HG03097 (cell line): ENCODE data around the gene SLMAP.
"Not testable (repeated sequence)": the region's sequence is repeated elsewhere in the genome, so short reads cannot be mapped to it uniquely, and the experiment has no call there.

Experiments
- ATAC-seq: cut with Tn5 transposase; IDR thresholded peaks from one replicate; pipeline ENCODE4 v1.9.1; 2021; ENCODE audit not compliant: unreplicated experiment, low FRiP score

SLMAP gene

DNA sequence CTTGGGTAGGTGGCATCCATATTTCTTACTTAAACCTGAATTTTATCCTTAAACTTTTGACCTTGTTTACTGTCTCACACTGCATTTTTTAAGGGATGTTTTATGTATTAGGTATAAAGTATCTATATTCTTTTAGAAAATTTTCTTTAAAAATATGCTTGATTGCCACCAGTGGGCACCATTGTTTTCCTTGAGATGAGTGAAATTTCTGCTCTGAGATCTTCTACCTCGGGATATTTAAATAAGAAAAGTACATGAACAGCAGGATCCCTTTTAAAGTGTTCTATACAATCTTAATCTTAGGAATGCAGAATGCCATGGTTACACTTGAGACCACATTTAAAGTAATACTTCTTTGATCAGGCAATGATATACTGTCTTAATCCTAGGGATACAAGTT is 108.7 kb downstream of the SLMAP start:
- ATAC-seq: no peak

DNA sequence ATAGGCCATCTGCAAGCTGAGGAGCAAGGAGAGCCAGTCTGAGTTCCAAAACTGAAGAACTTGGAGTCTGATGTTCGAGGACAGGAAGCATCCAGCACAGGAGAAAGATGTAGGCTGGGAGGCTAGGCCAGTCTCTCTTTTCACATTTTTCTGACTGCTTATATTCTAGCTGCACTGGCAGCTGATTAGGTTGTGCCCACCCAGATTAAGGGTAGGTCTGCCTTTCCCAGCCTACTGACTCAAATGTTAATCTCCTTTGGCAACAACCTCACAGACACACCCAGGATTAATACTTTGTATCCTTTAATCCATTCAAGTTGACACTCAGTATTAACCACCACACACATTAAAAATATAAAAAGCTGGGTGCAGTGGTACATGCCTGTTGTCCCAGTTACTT is 113.0 kb downstream of the SLMAP start:
- not testable (repeated sequence) for ATAC-seq

DNA sequence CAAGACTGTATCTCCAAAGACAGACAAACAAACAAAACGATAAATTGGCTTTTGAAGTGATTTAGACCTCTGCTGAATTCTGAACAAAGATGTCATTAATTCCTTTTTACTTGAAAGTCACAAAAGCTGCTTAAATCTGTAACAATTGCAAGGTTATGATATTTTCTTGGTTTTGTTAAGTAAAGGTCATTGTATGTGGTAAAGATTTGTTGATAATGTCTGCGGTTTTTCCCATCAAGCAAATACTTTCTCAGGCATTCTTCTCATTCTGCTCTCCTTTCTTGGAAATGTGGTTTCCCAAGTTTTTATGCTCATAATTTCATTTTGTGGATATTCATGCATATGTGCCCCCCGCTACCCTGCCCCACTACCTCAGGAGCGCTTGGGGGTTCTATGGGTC is 116.5 kb downstream of the SLMAP start:
- no peak for ATAC-seq

DNA sequence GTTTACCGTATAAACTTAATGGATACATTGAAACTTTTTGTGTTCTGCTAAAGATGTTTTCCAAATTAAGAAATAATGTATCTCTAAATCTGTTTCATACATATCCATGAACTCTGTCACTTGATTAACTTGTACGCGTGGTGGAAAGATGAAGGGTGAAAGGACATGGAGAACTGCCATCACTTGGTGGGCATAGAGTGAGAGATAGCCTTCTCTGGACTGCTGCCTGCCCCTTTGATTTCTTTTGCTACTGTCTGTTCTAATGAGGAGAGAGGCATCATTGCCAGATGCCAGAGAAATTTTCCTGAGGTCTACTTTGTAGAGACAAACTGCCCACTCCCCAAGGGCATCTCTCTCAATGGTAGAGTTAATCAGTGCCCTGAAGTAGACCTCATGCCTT is 120.5 kb downstream of the SLMAP start:
- no peak for ATAC-seq

DNA sequence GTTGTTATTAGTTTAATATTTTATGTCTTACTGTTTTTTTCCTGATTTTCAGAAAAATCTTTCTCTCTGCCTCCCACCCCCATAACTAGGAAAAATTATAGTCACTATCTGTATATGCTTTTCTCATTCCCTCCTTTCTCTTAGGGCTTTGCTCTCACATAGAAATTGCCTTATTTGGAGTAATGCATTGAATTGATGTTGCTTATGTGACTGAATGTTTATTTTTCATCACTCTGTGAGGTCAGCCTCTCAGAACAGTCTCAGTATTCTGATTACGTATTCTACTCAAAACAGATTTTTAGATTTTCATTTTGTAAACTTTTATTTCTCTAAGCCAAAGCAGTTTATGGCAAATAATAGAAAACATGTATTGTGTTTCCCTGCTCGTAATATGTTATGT is 121.0 kb downstream of the SLMAP start:
- ATAC-seq: no peak

DNA sequence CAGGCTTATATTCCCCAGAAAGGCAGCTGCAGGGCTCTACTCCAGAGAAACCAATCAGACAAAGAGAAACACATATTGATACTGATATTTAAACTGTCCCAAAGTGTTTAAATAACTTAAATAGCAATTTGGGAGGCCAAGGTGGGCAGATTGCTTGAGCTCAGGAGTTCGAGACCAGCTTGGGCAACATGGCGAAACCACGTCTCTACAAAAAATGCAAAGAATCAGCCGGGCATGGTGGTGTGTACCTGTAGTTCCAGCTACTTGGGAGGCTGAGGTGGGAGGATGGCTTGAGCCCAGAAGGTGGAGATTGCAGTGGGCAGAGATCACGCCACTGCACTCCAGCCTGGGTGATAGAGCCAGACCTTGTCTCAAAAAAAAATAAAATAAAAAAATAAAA is 128.3 kb downstream of the SLMAP start:
- ATAC-seq: not testable (repeated sequence)

DNA sequence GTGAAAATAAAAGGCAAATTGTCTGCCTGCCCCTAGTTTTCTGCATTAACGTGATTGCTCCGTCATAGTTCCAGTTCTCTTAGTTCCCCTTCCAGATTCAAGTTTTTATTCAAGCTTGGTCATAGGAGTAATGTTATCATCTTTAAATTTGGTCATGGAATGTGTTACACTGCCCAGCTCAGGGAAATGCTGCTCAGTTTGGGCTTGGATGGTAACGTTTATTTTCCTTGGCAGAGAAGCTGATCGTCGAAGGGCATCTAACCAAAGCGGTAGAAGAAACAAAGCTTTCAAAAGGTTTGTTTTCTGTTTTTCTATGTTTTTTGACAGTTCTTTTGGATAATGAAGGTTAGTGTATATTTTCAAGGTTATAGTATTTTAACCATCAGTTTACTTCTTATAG is 133.7 kb downstream of the SLMAP start:
- ATAC-seq: no peak

DNA sequence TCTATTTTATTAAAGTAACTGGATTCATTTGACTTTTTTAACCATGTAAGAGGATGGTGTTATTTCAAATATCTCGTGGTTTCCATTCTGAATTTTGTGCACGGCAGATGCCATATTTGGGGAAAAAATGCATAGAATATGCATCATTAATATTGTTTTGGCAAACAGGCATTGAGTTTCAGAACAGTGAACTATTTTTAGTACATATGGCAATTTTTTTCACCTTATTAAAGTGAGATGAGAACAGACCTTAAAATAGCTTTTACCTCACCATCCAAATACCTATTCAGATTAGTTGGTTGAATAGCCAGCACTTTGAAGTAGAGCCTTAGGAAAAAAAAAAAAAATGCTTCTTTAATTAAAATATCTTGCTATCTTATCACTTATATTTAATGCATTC is 134.8 kb downstream of the SLMAP start:
- ATAC-seq: no peak

DNA sequence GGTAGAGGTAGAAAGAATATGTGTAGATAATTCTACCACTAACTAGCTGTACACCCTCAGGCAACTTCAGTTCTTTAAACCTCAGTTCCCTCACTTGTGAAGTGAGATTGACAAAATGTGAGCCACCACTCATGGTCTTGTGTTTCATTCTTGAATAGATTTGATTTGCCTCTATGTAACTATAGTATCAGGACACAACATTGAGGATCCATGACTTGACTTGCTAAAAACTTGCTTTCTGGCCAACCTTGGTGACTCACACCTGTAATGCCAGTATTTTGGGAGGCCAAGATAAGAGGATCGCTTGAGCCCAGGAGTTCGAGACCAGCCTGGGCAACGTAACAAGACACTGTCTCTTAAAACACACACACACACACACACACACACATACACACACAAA is 136.3 kb downstream of the SLMAP start:
- ATAC-seq: no peak

DNA sequence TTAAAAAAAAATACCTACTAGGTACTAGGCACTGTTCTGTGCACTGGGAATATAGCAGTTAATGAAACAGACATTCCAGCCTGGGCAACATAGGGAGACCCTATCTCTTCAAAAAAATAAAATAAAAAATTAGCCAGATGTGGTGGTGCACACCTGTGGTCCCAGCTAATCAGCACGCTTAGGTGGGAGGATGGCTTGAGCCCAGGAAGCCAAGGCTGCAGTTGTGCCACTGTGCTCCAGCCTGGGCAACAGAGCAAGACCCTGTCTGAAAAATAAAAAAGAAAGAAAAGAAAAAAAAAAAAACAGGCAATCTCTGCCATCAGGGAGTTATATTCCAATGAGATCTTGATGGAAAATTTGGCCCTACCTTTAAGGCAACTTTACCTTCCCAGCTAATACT is 137.0 kb downstream of the SLMAP start:
- ATAC-seq: no peak

DNA sequence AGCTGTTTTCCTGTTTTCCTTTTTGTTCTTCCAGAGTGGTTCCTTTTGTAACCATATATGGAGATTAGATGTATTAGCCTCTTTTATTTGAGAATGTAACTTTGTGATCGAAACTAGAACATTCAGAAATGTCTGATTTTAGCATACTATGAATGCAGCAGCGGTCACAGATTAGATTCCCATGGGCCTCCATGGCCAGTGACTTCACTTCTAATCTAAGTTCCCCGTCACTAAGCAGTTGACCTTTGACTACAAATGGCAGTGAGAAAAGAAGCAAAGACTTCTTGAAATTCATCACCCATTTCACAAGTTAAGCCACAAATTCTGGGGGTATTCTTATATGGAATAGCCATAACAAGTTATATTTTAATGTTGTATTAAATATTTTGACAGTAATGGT is 137.6 kb downstream of the SLMAP start:
- ATAC-seq: no peak

DNA sequence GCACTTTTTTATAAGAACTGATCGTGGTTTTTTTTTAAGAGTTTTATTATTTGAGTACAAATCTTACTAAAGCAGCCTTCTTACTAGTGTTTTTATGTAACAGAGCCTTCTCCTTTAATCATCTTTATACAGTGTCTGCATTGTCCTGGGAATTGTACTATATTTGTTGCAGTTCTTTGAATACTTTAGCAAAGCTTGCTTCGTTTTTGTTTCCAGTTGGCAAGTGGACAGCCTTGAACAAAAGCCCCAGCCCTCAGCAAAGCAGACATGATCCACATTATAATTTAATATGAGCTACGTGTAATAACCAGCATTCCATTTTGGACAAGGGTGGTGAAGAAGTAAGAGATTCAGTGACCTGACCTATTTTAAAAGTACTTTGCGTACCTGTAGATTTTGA is 139.9 kb downstream of the SLMAP start:
- no peak for ATAC-seq

DNA sequence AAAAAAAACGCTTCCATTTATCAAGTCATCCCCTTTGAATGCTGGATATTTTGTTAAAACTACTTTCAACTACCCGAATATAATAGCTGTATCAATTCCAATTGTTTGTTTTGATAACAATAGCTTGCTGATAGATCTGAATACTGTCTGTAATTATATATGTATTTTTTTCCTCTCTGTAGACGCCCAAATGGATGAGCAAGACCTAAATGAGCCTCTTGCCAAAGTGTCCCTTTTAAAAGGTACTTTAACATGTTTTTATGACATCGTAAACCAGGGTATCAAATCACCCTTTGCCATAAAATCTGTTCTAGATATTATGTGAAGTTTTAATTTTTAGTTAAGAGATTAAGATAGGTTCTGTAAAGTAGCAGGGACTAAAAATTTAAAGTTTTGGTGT is 140.6 kb downstream of the SLMAP start:
- no peak for ATAC-seq

DNA sequence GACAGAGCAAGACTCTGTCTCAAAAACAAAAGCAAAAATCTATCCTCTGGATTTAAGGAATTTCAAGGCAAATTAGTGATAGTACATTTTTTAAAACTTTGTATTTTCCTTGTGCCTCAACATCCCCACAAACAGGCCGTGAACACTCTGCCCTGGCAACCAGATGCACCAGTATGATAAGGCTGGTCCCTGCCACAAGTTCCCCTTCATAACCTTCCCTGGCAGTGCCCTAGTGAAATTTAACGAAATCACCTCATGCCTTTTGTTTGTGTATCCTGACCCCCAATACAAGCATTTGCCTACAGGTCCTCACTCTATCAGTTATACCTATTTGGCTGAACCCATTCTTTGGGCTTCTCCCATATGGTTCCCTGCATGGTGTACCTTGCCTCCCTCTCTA is 144.7 kb downstream of the SLMAP start:
- no peak for ATAC-seq

DNA sequence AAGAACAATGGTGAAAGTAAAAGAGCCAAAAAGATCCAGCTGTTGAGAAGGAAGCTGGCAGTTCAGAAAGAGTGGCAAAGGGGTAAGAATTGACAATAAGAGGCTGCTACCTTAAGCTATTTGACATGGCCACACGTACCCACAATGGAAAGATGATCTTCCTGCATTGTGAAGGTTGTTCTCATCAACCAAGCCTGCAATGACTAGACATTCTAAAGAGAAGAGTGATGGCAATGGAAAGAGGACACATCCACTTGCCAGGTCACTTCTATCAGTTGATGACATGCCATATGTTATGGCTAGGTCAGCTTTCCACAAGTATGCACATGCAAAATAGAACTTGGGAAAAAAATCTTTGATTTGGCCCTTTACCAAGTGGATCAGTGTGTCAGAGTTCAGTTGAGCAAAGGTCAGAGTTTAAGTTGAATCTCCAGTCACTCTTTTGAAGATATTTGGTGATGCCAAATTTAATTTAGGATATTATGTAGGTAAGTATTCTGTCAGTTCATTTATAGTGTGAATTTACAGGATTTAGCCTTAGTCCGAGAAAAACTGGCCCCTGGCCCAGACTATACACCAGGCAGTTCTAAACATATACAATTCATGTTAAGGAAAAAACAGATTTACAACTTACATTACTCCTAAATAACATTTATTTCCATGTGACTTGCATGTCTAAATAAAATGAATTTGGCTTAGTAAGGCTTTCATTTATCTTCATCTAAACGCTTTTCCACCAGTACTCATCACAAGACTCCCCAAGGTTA is 147.2 kb downstream of the SLMAP start:
- no peak for ATAC-seq

DNA sequence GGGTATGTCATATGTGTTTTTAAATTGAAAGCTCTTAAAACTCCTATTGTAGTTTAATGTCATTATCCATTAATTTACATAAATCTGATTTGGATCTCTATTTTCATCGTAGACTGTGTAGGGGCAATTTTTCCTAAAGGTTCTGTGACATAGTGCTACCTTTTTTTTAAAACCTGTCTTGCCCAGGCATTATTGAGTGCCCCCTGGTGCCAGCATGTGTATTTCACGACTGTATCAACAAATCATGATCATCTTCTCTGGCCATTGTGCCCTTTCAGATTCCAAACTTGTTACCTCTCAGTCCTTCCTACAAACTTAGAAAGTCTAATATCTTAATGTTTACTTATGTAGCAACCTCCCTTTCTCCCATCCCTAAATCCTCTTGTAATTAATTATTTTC is 154.9 kb downstream of the SLMAP start:
- no peak for ATAC-seq

DNA sequence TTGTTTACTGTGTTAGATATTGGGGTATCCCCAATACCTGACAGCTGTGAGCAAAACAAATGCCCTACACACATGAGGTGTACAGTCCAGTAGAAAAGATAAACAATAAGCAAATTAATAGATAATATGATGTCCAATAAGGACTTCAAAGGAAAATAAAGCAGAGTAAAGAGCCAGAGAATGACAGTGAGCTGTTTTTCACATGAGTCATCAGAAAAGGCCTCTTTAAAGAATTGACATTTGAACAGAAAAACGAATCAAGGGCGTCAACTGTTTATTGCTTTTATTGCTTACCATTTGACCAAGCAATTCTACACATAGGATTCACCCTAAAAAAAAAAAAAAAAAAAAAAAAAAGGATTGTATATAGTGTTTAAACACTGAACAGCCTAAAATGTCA is 155.5 kb downstream of the SLMAP start:
- no peak for ATAC-seq

DNA sequence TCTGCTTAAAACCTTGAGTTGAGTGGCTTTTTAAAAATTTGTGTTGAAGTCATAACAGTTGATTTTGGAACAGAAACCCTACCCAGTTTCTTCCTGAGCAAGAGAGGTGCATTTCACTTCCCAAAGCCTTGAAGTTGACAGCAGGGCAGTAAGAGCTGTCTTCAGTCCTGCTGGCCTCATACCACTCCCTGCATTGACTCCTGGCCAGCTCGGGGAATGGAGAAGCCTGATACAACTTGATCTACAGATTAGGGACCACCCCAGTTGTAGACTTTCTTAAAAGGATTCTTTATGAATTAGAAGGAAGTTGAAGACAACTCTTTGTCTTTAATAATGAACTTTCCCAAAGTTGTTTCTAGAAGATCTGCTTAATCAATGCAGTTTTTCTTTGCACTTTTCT is 161.5 kb downstream of the SLMAP start:
- no peak for ATAC-seq

DNA sequence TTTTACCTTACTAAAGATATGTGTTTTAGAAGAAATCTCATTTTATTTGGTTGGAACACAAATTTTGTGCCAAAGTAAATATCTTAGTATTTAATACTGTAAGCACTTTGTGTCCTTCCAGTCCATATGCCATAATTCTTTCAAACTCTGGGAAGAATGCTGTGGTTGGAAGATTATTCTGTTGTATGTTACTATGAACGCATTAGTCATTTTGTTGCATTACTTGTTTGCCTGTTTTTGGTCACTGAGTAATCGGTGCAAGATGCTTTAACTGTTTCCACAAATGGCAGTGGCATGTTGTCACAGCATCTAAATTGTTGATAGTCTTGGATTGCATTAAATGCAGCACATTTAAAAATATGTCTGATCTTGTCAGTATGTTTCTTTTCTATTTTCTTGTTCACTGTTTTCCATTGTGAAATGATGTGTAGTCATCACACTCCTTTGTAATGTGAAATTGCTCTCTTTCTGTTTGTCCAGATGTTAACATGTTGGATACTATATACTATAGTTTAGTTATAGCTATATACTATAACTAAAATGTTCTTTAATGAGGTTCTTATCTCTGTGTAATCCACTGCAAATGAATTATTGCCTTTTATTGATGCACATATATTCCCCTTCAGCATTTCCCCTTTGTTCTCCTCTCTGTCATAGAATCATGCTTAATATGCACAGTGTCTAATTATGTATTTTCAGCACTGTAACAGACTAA is 162.2 kb downstream of the SLMAP start:
- no peak for ATAC-seq

DNA sequence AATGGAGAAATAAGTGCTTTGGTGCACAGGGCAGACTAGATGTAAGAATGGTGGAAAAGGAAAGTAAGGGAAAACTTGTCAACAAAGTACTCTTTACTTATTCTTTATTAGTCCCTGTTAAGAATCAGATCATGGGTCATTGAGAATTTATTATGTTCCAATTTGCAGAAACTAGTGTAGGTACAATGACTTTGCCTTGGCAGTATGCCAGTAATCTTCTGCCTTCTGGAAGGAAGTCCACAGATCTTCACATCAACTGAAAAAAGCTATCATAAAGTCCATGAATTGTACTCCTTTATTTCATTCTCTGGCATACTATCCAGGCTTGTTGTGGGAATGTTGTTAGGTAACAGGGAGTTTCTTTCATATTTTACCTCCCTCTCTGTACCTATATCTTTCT is 163.9 kb downstream of the SLMAP start:
- ATAC-seq: no peak

DNA sequence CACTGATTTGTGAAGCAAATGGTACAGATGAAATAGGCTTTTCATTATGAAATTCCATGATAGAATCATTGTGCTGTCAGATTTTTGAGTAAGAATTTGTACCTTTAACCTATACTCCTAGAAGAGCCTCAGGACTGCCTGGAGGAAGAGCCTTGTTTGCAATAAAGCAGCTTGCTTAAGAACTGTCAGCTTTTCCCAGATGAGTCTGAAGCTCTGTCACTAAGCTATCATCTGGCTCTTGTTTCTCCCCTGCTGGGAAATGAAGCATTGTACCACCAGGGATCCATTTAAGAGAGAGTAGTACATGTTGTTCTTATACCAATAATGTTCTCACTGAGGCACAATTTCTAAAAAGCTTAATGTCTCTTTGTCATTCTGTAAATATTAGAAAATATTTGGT is 167.0 kb downstream of the SLMAP start:
- ATAC-seq: no peak

DNA sequence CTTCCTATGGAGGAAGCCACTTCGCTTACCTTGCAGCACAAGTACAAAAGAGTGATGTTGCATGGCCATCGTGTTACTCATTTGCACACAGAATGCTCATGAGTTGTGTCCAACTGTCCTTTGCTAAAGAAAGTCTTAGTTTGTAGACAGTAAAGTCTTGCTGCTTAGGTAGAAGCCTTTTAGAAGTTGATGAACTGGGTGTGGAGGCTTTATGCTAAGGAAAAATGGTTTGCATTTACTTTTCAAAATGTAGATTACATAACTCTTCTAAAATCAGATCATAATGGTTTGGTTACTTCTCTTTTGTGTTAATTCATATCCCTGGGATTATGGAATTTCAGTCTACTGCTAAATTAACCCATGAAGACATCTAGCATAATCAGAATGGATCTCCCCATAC is 167.6 kb downstream of the SLMAP start:
- ATAC-seq: no peak
